Ovary (tissue), 9 donors: Measurements from ENCODE around the gene VAV3. TPM values are rescaled to one million over a fixed set of nuclear protein-coding genes. Genes with fewer than 3 reads are reported as not detected.

ENCODE experiments used
- DNase-seq, 5 donors: peaks; one replicate each; pipeline ENCODE4 v3.0.0-alpha.2; 2019 to 2020
- H3K27ac ChIP-seq, 2 donors: fragments of 200-600 bp; one replicate each; pipeline versions ENCODE4 v1.5.1 to v1.8.0; 2019 to 2022
- H3K27me3 ChIP-seq: fragments of 200-600 bp; one replicate; pipeline ENCODE4 v1.8.0; 2022
- H3K36me3 ChIP-seq: fragments of 200-600 bp; sonication (generic); one replicate; pipeline ENCODE4 v1.5.1; 2019
- H3K4me1 ChIP-seq: one replicate; pipeline ENCODE4 v1.8.1; 2013; ENCODE audit warnings: mild to moderate bottlenecking, moderate library complexity; ENCODE audit not compliant: insufficient read depth
- H3K4me3 ChIP-seq: fragments of 200-600 bp; sonication (generic); one replicate; pipeline ENCODE4 v1.5.1; 2017
- H3K9me3 ChIP-seq, 2 donors: fragments of 200-600 bp in 1 of 2; sonication (generic) in 1 of 2; one replicate each; pipeline versions ENCODE4 v1.5.1 to v1.8.1; 2013 to 2019; ENCODE audit warnings: mild to moderate bottlenecking in 1 of 2, moderate library complexity in 1 of 2
- EP300 ChIP-seq: sonication (generic); formaldehyde crosslinking; IDR thresholded peaks from one replicate; pipeline ENCODE4 v1.6.1; 2017; ENCODE audit warnings: antibody characterized with exemption
- POLR2A ChIP-seq: fragments of 450-650 bp; IDR thresholded peaks from one replicate; pipeline ENCODE4 v1.6.1; 2017; ENCODE audit warnings: antibody characterized with exemption, mild to moderate bottlenecking, moderate library complexity
- WGBS, 3 donors: extraction: QIAGEN DNeasy Blood & Tissue Kit in 1 of 3; methylation state at CpG; one replicate each; pipeline versions ENCODE4 v1.1.5 to v1.1.7; 2013 to 2017; 5-methylcytosine and 5-hydroxymethylcytosine counted together
- intact Hi-C, 4 donors: fragments of 100-400 bp; cut with DNase I; formaldehyde crosslinking; loops; one replicate each; pipeline versions ENCODE4 v1.11.0 to v1.15.1; 2022 to 2023
- polyA plus RNA-seq, 2 donors: library from polyadenylated mRNA; stranded (reverse); fragments of 200-250 nt in 1 of 2; fragments of 350-450 nt in 1 of 2; fragmentation: Illumina TruSeq in 1 of 2; extraction: RNeasy Lipid Tissue Mini Kit (QIAGEN cat#74804) in 1 of 2; gene quantifications; one replicate each; pipeline ENCODE4 v1.2.3, GENCODE V29; 2013 to 2014
- total RNA-seq, 7 donors: library from RNA; depleted of rRNA in 2 of 7; stranded (reverse); fragments of >200 nt in 2 of 7; fragmentation: NEBNext Ultra II Directional in 3 of 7; extraction: Animal tissue kit (Norgen Biotek cat#: 25700) in 3 of 7; gene quantifications; one replicate each; pipeline versions ENCODE4 v1.1.0 to v1.2.4, GENCODE V29; 2016 to 2023
- TF ChIP-seq, protein P1 (sequence below), 3 donors: fragments of 450-650 bp in 2 of 3; fragments of 200-600 bp in 1 of 3; IDR thresholded peaks; one replicate each; pipeline versions ENCODE4 v1.5.1 to v1.8.0; 2016 to 2022; ENCODE audit warnings: antibody characterized with exemption in 3 of 3, mild to moderate bottlenecking in 1 of 3
- donor health status: DM: no; HTN: no; CAD: no; lungs with moderate emphysema.
- donor health status: DM: no; HTN: no; CAD: no.
- donor health status: Bipolar disorder and iron deficiency.
- donor health status: DM: yes; HTN: yes; CAD: no.
- donor health status: DM: no; HTN: no; CAD: no.
- donor health status: DM: yes; HTN: yes; CAD: no.

Gene VAV3
- total and polyA plus RNA-seq, 9 donors: 0.78 to 7.4 (median 1.5) TPM

DNA sequence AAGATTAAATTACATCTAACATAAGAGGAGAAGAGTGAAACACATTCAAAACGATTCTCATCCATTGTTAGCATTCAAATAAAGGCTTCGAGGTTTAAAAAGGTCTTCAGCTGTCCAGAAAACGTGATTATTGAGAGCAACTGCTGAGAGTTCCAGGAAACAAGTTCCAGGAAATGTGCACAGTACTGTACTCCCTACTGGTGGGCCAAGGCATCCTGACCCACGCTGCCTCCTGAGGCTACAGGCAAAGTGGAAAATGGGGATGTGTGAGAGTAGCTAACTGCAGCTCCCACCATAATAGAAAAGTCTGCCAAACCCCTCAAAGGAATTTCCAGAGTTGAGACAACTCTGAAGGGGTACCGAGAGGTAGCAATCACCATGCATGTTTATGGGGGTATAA, 2.0 kb downstream of the VAV3 start:
- H3K4me3 ChIP-seq: no peak overlapping the region
- 28 to 36% (median 33%) methylated on average over 5 of the region's 5 CpGs for WGBS, 3 donors
- TF ChIP-seq EP300 (no peak), POLR2A (no peak)
- TF ChIP-seq, protein P1, sequence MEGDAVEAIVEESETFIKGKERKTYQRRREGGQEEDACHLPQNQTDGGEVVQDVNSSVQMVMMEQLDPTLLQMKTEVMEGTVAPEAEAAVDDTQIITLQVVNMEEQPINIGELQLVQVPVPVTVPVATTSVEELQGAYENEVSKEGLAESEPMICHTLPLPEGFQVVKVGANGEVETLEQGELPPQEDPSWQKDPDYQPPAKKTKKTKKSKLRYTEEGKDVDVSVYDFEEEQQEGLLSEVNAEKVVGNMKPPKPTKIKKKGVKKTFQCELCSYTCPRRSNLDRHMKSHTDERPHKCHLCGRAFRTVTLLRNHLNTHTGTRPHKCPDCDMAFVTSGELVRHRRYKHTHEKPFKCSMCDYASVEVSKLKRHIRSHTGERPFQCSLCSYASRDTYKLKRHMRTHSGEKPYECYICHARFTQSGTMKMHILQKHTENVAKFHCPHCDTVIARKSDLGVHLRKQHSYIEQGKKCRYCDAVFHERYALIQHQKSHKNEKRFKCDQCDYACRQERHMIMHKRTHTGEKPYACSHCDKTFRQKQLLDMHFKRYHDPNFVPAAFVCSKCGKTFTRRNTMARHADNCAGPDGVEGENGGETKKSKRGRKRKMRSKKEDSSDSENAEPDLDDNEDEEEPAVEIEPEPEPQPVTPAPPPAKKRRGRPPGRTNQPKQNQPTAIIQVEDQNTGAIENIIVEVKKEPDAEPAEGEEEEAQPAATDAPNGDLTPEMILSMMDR (IDR thresholded peaks at IDR 0.05): no peak
- no peaks in the 10 kb centered on the region for H3K27me3 ChIP-seq
- peaks cover 1% of the 10 kb centered on the region for H3K4me1 ChIP-seq
- no peak overlapping the region for H3K27ac ChIP-seq
- DNase-seq: no peak
- no peaks in the 10 kb centered on the region for H3K9me3 ChIP-seq
- no peaks in the 10 kb centered on the region for H3K36me3 ChIP-seq
- intact Hi-C loops: no loop called here

DNA sequence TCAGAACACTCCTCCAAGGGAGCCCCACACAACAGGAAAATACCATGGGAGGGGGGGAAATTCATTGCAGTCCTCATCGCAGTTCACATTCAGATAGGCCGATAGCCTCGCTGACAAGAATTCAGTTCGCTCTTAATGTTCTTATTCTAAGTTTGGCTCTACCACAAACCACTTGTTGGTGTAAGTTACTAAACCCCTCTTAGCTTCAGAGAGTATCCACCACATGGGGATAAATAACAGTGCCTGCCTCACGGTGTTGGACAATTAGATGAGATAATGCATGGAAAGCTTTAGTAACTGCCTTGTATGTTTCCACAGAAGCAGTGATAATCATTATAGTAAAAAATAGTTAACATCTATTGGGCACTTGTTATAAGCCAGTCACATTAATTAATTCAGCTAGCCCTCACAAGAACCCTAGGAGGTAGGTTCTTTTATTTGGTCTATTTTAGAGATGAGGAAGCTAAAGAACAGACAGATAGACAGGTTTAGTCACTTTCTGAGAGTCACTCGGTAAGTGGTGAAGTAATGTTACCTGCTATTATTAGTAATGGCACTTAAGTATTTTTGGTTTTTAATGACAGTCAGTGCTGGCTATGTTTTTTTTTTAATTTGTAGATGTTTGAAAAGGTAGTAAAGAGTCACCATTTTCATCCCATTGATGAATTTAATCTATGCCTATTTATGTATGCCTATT, 10.1 kb downstream of the VAV3 start:
- Histone ChIP-seq H3K4me3 (no peak overlapping the region), H3K36me3 (no peaks in the 10 kb centered on the region), H3K4me1 (no peaks in the 10 kb centered on the region), H3K27ac (no peak overlapping the region), H3K9me3 (no peaks in the 10 kb centered on the region), H3K27me3 (no peaks in the 10 kb centered on the region)
- 88 to 91% (median 91%) methylated on average over 6 of the region's 6 CpGs for WGBS, 3 donors
- no peak for DNase-seq
- intact Hi-C loops: no loop called here
- TF ChIP-seq, protein P1 (IDR thresholded peaks at IDR 0.05): no peak
- TF ChIP-seq POLR2A (no peak), EP300 (no peak)

DNA sequence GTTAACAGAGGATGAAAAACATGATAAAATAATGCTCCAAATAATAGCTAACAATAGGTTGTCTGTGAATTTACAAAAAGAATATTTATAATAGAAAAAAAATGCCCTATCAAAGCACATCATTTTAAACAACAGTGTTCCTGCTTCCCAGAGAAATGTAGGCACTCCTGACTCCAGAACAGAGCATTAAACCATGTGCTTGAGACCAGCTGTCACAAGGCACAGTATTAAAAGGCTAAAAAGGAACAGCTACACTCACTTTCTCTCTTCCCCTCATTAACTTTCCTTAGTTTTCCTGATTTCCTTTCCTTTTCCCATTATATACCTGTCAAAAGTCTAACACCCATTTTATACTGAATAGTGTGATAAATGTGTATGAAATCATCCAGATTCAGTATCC, 10.9 kb downstream of the VAV3 start:
- Histone ChIP-seq H3K27me3 (no peaks in the 10 kb centered on the region), H3K9me3 (no peaks in the 10 kb centered on the region), H3K27ac (no peak overlapping the region), H3K4me1 (no peaks in the 10 kb centered on the region), H3K4me3 (no peak overlapping the region), H3K36me3 (no peaks in the 10 kb centered on the region)
- TF ChIP-seq, protein P1 (IDR thresholded peaks at IDR 0.05): no peak
- TF ChIP-seq EP300 (no peak), POLR2A (no peak)
- intact Hi-C loops: no loop called here
- no peak for DNase-seq

DNA sequence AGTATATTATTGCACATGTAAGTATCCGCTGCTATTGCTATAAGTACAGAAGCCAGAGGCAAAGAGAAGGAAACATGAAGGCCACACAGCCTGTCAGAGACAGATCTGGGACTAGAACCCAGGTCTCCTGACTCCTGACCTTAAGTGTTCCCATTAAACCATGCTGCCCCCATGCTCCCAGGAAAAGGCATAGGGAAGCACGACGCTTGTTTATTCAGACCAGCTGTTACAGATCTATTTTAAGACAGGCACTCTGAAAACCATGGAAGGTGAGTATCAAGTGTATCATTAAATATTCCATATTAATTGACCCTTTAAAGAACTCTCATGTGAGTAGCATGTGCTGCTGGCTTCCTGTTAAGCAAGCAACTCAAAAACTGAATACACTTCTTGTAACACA, 11.4 kb downstream of the VAV3 start:
- no peaks in the 10 kb centered on the region for H3K27me3 ChIP-seq
- H3K36me3 ChIP-seq: no peaks in the 10 kb centered on the region
- TF ChIP-seq POLR2A (no peak), EP300 (no peak)
- TF ChIP-seq, protein P1 (IDR thresholded peaks at IDR 0.05): no peak
- H3K27ac ChIP-seq: no peak overlapping the region
- intact Hi-C loops: no loop called here
- WGBS, 3 donors: 41 to 47% (median 44%) methylated on average over 3 of the region's 3 CpGs
- no peaks in the 10 kb centered on the region for H3K9me3 ChIP-seq
- no peak overlapping the region for H3K4me3 ChIP-seq
- DNase-seq: no peak
- H3K4me1 ChIP-seq: no peaks in the 10 kb centered on the region
